Neuronal stem cell (in vitro differentiated cells): Measurements from ENCODE around the gene PID1.

Experiments
- DNase-seq: peaks from one replicate; pipeline ENCODE4 v3.0.0-alpha.2; 2013; ENCODE audit warnings: low spot score
- H2AFZ ChIP-seq: one replicate; pipeline ENCODE4 v1.6.1; 2013; ENCODE audit warnings: mild to moderate bottlenecking, low read length, inconsistent platforms
- H2AK5ac ChIP-seq: 2 replicates; pipeline ENCODE4 v1.6.1; 2013; ENCODE audit warnings: low read depth, mild to moderate bottlenecking, inconsistent platforms, low read length, moderate library complexity, mixed read lengths
- H2BK120ac ChIP-seq: 2 replicates; pipeline ENCODE4 v1.6.1; 2013; ENCODE audit warnings: low read depth, mild to moderate bottlenecking, inconsistent platforms, low read length, moderate library complexity, mixed read lengths
- H2BK12ac ChIP-seq: one replicate; pipeline ENCODE4 v1.6.1; 2013; ENCODE audit warnings: low read length, inconsistent platforms
- H2BK15ac ChIP-seq: 2 replicates; pipeline ENCODE4 v1.6.1; 2013; ENCODE audit warnings: mild to moderate bottlenecking, low read length, inconsistent platforms, mixed read lengths
- H2BK5ac ChIP-seq: one replicate; pipeline ENCODE4 v1.6.1; 2013; ENCODE audit warnings: inconsistent platforms, mild to moderate bottlenecking, low read length, moderate library complexity
- H3K14ac ChIP-seq: one replicate; pipeline ENCODE4 v1.6.1; 2013; ENCODE audit warnings: low read length, inconsistent platforms
- H3K18ac ChIP-seq: 2 replicates; pipeline ENCODE4 v1.6.1; 2013; ENCODE audit warnings: low read length, inconsistent platforms
- H3K23ac ChIP-seq: 2 replicates; pipeline ENCODE4 v1.6.1; 2013; ENCODE audit warnings: low read depth, mild to moderate bottlenecking, mixed read lengths, low read length, inconsistent platforms; ENCODE audit not compliant: poor library complexity
- H3K27ac ChIP-seq: replicated peaks from 3 replicates; pipeline ENCODE4 v1.5.1; 2013; ENCODE audit warnings: low read length, inconsistent platforms
- H3K27me3 ChIP-seq, 3 experiments: 2 replicates each; pipeline ENCODE4 v1.6.1; 2013; ENCODE audit warnings: low read length in 3 of 3, mild to moderate bottlenecking in 2 of 3, inconsistent platforms in 1 of 3, low read depth in 1 of 3, mixed read lengths in 1 of 3, moderate library complexity in 1 of 3; ENCODE audit not compliant: control insufficient read depth in 3 of 3, insufficient read depth in 3 of 3
- H3K36me3 ChIP-seq, 2 donors: replicated peaks in 1 of 2; 2 replicates each; pipeline ENCODE4 v1.6.1; 2013; ENCODE audit warnings: low read length in 2 of 2; ENCODE audit not compliant: control insufficient read depth in 2 of 2, insufficient read depth in 2 of 2
- H3K4ac ChIP-seq: 2 replicates; pipeline ENCODE4 v1.6.1; 2013; ENCODE audit warnings: inconsistent platforms, mild to moderate bottlenecking, low read length, moderate library complexity
- H3K4me1 ChIP-seq, 2 donors: 1 replicate in 1 of 2; 2 replicates in 1 of 2; pipeline ENCODE4 v1.6.1; 2013; ENCODE audit warnings: low read length in 2 of 2, low read depth in 1 of 2; ENCODE audit not compliant: control insufficient read depth in 2 of 2, insufficient read depth in 1 of 2
- H3K4me2 ChIP-seq: one replicate; pipeline ENCODE4 v1.6.1; 2013; ENCODE audit warnings: mild to moderate bottlenecking, low read length, inconsistent platforms; ENCODE audit not compliant: insufficient read depth, poor library complexity, severe bottlenecking
- H3K4me3 ChIP-seq, 2 donors: 2 replicates each; pipeline ENCODE4 v1.5.1; 2013; ENCODE audit warnings: low read length in 2 of 2, mild to moderate bottlenecking in 2 of 2, inconsistent platforms in 1 of 2, moderate library complexity in 1 of 2
- H3K79me1 ChIP-seq: one replicate; pipeline ENCODE4 v1.6.1; 2013; ENCODE audit warnings: low read depth, mild to moderate bottlenecking, inconsistent platforms, low read length, moderate library complexity
- H3K9ac ChIP-seq: one replicate; pipeline ENCODE4 v1.6.1; 2013; ENCODE audit warnings: mild to moderate bottlenecking, low read depth, low read length, inconsistent platforms; ENCODE audit not compliant: poor library complexity
- H3K9me3 ChIP-seq, 2 donors: replicated peaks in 1 of 2; 2 replicates each; pipeline versions ENCODE3 to v1.6.1; 2013; ENCODE audit warnings: low read length in 2 of 2, mild to moderate bottlenecking in 2 of 2, inconsistent platforms in 1 of 2, low read depth in 1 of 2, mixed read lengths in 1 of 2, moderate library complexity in 1 of 2; ENCODE audit not compliant: control insufficient read depth in 2 of 2, insufficient read depth in 1 of 2
- H4K8ac ChIP-seq: one replicate; pipeline ENCODE4 v1.6.1; 2013; ENCODE audit warnings: low read depth, mild to moderate bottlenecking, inconsistent platforms, low read length, moderate library complexity
- H4K91ac ChIP-seq: one replicate; pipeline ENCODE4 v1.6.1; 2013; ENCODE audit warnings: low read length, low read depth, mild to moderate bottlenecking, inconsistent platforms; ENCODE audit not compliant: poor library complexity
- WGBS, 2 donors: extraction: QIAGEN DNeasy Blood & Tissue Kit; methylation state at CpG; one replicate each; pipeline ENCODE4 v1.1.7; 2013; ENCODE audit warnings: missing lambda C conversion rate in 2 of 2, mixed read lengths in 1 of 2; ENCODE audit not compliant: insufficient read length in 2 of 2, insufficient replicate concordance in 1 of 2; ENCODE audit errors: extremely low coverage in 2 of 2; 5-methylcytosine and 5-hydroxymethylcytosine counted together

The PID1 gene

DNA sequence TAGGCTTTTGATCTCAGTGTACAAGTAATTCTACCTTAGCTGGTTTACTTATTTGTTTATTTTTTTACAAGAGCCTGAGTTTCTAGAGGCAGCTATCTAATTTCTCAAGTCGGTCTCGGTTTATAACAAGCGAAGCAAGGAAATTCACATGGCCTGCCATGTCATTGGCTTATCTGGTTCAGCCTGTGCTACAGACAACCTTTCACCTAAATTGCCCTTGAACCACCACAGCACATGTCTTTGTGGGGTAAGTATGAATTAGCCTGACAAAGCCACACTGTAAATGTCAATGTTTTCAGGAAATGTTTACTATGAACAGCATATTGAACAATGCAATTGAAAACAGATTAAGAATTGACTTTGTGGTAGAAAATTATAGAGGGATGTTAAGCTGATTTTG, 167.1 kb downstream of the PID1 start:
- H3K9ac ChIP-seq = no peak overlapping the region
- no peaks in the 10 kb centered on the region for H3K79me1 ChIP-seq
- no peak overlapping the region for H3K27ac ChIP-seq
- H3K4ac ChIP-seq = no peak overlapping the region
- H3K27me3 ChIP-seq = no peaks in the 10 kb centered on the region
- H2BK12ac ChIP-seq = no peak overlapping the region
- H3K9me3 ChIP-seq = no peaks in the 10 kb centered on the region
- H3K14ac ChIP-seq = no peak overlapping the region
- DNase-seq = no peak
- no peak overlapping the region for H3K4me2 ChIP-seq
- H2BK15ac ChIP-seq = no peak overlapping the region
- no peak overlapping the region for H3K23ac ChIP-seq
- H3K18ac ChIP-seq = no peak overlapping the region
- H3K4me1 ChIP-seq = no peaks in the 10 kb centered on the region
- no peak overlapping the region for H2BK5ac ChIP-seq
- no peak overlapping the region for H4K8ac ChIP-seq
- no peak overlapping the region for H2AFZ ChIP-seq
- no peak overlapping the region for H2BK120ac ChIP-seq
- H3K36me3 ChIP-seq = no peaks in the 10 kb centered on the region
- WGBS, 2 donors = no CpG with 5 or more reads among the region's 3 CpGs
- H2AK5ac ChIP-seq = no peak overlapping the region
- H3K4me3 ChIP-seq = no peak overlapping the region
- no peak overlapping the region for H4K91ac ChIP-seq

- Histone ChIP-seq H3K23ac (no peak overlapping the region), H3K4ac (no peak overlapping the region)
- no CpG with 5 or more reads among the region's 1 CpG for WGBS, 2 donors
Observed at GRCh38 chr2:229101314-229101713, 169.8 kb downstream of the PID1 start.

DNA sequence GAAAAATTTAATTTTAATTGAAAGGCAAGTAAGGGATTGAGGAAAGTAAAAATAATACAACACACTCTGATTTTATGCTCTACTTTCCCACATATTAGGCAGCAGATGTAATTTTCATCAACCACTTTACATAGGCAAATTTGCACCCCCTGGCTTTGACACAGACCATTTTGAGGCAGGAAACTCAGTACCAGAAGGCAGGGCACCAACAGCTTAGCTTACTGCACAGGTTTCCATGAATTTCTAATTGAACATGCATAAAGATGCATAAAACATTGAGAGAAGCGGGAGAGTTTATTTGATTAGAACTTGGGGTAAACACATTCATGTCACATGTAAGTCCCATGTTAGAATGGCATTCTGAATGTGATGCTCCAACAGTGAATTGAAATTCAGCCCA, 171.9 kb downstream of the PID1 start:
- H3K9me3 ChIP-seq = no peaks in the 10 kb centered on the region
- no peak overlapping the region for H2AFZ ChIP-seq
- H3K4ac ChIP-seq = no peak overlapping the region
- H4K91ac ChIP-seq = no peak overlapping the region
- H4K8ac ChIP-seq = no peak overlapping the region
- H3K27ac ChIP-seq = no peak overlapping the region
- H2BK15ac ChIP-seq = no peak overlapping the region
- H2AK5ac ChIP-seq = no peak overlapping the region
- no peak overlapping the region for H3K18ac ChIP-seq
- no peaks in the 10 kb centered on the region for H3K4me1 ChIP-seq
- H2BK5ac ChIP-seq = no peak overlapping the region
- no CpG with 5 or more reads among the region's 1 CpG for WGBS, 2 donors
- H3K36me3 ChIP-seq = no peaks in the 10 kb centered on the region
- no peak overlapping the region for H2BK12ac ChIP-seq
- H3K79me1 ChIP-seq = no peaks in the 10 kb centered on the region
- H2BK120ac ChIP-seq = no peak overlapping the region
- no peaks in the 10 kb centered on the region for H3K27me3 ChIP-seq
- H3K4me2 ChIP-seq = no peak overlapping the region
- no peak overlapping the region for H3K23ac ChIP-seq
- no peak for DNase-seq
- H3K9ac ChIP-seq = no peak overlapping the region
- H3K4me3 ChIP-seq = no peak overlapping the region
- H3K14ac ChIP-seq = no peak overlapping the region

More at GRCh38 chr2:229101314-229101713, 169.8 kb downstream of the PID1 start:
- DNase-seq = no peak
- Histone ChIP-seq H2BK12ac (no peak overlapping the region), H3K4me3 (no peak overlapping the region), H3K18ac (no peak overlapping the region), H3K36me3 (no peaks in the 10 kb centered on the region), H3K79me1 (no peaks in the 10 kb centered on the region), H2BK120ac (no peak overlapping the region), H3K4me1 (no peaks in the 10 kb centered on the region), H2BK15ac (no peak overlapping the region), H3K27me3 (no peaks in the 10 kb centered on the region), H2BK5ac (no peak overlapping the region), H4K8ac (no peak overlapping the region), H3K9me3 (no peaks in the 10 kb centered on the region), H3K27ac (no peak overlapping the region), H3K14ac (no peak overlapping the region), H2AK5ac (no peak overlapping the region), H3K4me2 (no peak overlapping the region), H4K91ac (no peak overlapping the region), H3K9ac (no peak overlapping the region), H2AFZ (no peak overlapping the region)

GRCh38 chr2:229098801-229099200, 172.3 kb downstream of the PID1 start:
- H3K18ac ChIP-seq = no peak overlapping the region
- WGBS, 2 donors = no CpG with 5 or more reads among the region's 6 CpGs
- H3K4me1 ChIP-seq = no peaks in the 10 kb centered on the region

More at GRCh38 chr2:229098801-229099200, 172.3 kb downstream of the PID1 start:
- no peaks in the 10 kb centered on the region for H3K9me3 ChIP-seq
- H3K36me3 ChIP-seq = no peaks in the 10 kb centered on the region
- no peak overlapping the region for H2BK15ac ChIP-seq
- no peak overlapping the region for H3K14ac ChIP-seq
- no peak overlapping the region for H3K4me3 ChIP-seq
- no peaks in the 10 kb centered on the region for H3K27me3 ChIP-seq
- H2BK5ac ChIP-seq = no peak overlapping the region
- H4K8ac ChIP-seq = no peak overlapping the region
- H2AFZ ChIP-seq = no peak overlapping the region
- no peak overlapping the region for H2AK5ac ChIP-seq
- no peak overlapping the region for H3K23ac ChIP-seq
- no peak overlapping the region for H4K91ac ChIP-seq
- no peak overlapping the region for H3K4ac ChIP-seq
- no peak overlapping the region for H3K27ac ChIP-seq
- no peak for DNase-seq
- no peak overlapping the region for H2BK12ac ChIP-seq
- no peak overlapping the region for H2BK120ac ChIP-seq
- H3K4me2 ChIP-seq = no peak overlapping the region
- H3K79me1 ChIP-seq = no peaks in the 10 kb centered on the region
- no peak overlapping the region for H3K9ac ChIP-seq
